ENCODE results near the gene ORMDL1.
"Not testable (repeated sequence)": the region's sequence is repeated elsewhere in the genome, so short reads cannot be mapped to it uniquely, and the experiment has no call there.

Gene ORMDL1

DNA sequence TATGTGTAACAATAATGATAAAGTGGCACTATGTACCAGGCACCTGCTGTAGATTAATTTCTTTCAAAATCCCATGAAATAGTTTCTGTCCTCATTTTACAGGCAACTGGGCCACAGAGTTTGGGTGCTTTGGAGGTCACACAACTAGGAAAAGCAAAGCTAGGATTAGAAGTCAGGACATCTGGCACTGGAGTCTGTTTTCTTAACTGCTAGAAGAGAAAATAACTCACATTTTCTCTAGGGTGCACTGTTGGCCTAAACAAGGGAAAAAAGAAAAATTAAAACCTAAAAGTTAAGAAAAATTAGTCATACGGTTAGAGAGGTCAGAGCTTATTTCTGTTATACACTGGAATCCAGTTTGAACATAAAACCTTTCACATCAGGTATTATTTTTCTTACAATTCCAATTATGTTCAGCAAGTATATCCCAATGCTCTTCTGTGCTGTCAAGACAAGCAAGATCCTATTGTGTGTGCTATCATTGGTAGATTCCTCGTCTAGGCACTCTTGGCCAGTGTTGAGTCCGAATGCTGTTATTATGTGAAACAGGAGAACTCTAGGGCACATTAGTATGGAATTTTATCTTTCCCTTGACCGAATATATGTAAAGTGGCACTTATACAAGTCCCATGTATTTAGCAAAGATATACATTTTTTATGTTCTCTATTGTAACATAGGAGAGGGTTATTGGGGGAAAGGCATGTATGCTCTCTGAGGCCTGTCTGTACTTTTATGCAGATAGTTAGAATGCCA is 20.1 kb downstream of the ORMDL1 start:
- H3K4me3 ChIP-seq (replicated peaks; ENCODE audit: low read depth, low read length): peak overlapping the region; percentile 66; the same call in 1 of the 2 replicates
- TF ChIP-seq, protein P1, sequence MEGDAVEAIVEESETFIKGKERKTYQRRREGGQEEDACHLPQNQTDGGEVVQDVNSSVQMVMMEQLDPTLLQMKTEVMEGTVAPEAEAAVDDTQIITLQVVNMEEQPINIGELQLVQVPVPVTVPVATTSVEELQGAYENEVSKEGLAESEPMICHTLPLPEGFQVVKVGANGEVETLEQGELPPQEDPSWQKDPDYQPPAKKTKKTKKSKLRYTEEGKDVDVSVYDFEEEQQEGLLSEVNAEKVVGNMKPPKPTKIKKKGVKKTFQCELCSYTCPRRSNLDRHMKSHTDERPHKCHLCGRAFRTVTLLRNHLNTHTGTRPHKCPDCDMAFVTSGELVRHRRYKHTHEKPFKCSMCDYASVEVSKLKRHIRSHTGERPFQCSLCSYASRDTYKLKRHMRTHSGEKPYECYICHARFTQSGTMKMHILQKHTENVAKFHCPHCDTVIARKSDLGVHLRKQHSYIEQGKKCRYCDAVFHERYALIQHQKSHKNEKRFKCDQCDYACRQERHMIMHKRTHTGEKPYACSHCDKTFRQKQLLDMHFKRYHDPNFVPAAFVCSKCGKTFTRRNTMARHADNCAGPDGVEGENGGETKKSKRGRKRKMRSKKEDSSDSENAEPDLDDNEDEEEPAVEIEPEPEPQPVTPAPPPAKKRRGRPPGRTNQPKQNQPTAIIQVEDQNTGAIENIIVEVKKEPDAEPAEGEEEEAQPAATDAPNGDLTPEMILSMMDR (IDR thresholded peaks at IDR 0.05; ENCODE audit: insufficient read depth, low read length, poor library complexity, severe bottlenecking): no peak
- no peak for DNase-seq (ENCODE audit: extremely low read depth, insufficient read length)
- H3K27me3 ChIP-seq (replicated peaks; ENCODE audit: control insufficient read depth, insufficient read depth, low read length): no peaks in the 10 kb centered on the region
- no peaks in the 10 kb centered on the region for H3K36me3 ChIP-seq (ENCODE audit: control insufficient read depth, insufficient read depth, low read length)

DNA sequence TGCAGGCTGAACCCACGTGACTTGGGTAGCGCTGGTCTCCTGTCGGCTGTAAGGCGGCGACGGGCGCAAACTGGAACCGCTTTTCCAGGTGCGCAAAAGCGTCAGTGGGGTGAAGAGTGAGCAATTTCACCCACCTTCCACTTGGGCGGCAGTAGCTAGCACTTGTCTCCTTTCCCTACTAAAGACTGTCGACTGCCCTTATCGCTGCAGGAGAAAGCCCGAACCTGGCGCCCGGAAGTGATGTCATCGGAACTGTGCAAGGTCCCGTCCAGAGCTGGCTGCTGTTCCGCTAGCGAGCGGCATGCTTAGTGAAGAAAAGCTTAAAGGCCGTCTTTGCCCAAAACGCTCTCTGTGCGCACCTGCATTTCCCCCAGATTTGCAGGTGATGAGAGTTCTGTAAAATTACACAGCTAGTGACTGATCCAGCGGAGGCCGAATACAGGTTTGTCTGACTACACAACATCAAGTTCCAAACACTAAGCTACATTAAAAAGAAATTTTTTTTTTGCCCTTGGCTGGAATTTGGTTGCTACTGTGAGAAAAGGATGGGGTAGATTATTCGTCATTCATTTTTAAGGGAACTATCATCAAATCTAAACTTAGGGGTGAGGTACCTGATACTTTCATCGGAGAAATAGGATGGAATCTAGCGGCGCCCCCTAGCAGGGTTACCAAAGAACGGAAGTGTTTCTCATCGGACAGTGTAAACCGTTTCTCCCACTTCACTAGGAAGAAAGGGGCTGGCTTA is 21.4 kb downstream of the ORMDL1 start, which contains the start of gene OSGEPL1:
Gene OSGEPL1 (minus strand): TSS at position 242 of the 748 bp plus-strand sequence. CDS start 1,152 bp downstream, outside the sequence.
- no peaks in the 10 kb centered on the region for H3K36me3 ChIP-seq (ENCODE audit: control insufficient read depth, insufficient read depth, low read length)
- H3K27me3 ChIP-seq (replicated peaks; ENCODE audit: control insufficient read depth, insufficient read depth, low read length): no peaks in the 10 kb centered on the region
- peak within 1 kb of the TSS; percentile 66 for H3K4me3 ChIP-seq (replicated peaks; ENCODE audit: low read depth, low read length)
- TF ChIP-seq, protein P1 (IDR thresholded peaks at IDR 0.05; ENCODE audit: insufficient read depth, low read length, poor library complexity, severe bottlenecking): peak; percentile 75
- DNase-seq (ENCODE audit: extremely low read depth, insufficient read length): peak; percentile 90

DNA sequence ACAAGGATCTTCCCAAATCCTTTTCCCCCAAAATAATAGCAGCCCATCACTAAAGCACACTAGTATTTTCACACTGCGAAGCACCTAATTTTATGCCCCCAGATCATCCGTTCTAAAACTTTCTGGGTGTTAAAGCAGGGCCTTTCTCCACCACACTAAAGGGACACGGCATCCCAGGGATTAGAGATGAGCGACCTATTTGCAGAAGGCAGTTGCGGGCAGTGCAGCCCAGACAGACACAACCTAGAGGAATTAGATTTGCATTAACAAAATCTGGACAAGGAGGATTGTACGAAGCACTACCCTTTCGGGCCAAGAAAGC is 21.9 kb downstream of the ORMDL1 start:
- TF ChIP-seq, protein P1 (IDR thresholded peaks at IDR 0.05; ENCODE audit: insufficient read depth, low read length, poor library complexity, severe bottlenecking): no peak
- Histone ChIP-seq H3K27me3 (replicated peaks; ENCODE audit: control insufficient read depth, insufficient read depth, low read length) (no peaks in the 10 kb centered on the region), H3K36me3 (ENCODE audit: control insufficient read depth, insufficient read depth, low read length) (no peaks in the 10 kb centered on the region), H3K4me3 (replicated peaks; ENCODE audit: low read depth, low read length) (peak overlapping the region; percentile 66)
- no peak for DNase-seq (ENCODE audit: extremely low read depth, insufficient read length)

DNA sequence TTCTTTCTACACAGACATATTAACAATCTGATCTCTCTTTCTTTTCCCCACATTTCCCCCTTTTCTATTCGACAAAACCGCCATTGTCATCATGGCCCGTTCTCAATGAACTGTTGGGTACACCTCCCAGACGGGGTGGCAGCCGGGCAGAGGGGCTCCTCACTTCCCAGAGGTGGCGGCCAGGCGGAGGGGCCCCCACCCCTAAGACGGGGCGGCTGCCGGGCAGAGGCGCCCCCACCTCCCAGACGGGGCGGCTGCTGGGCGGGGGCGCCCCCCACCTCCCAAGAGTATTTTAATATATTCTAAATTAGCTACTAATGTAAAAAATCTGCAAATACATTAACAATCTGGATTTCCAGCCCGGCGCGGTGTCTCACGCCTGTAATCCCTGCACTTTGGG is 24.0 kb downstream of the ORMDL1 start:
- not testable (repeated sequence) for H3K36me3 ChIP-seq (ENCODE audit: control insufficient read depth, insufficient read depth, low read length); H3K4me3 ChIP-seq (replicated peaks; ENCODE audit: low read depth, low read length); H3K27me3 ChIP-seq (replicated peaks; ENCODE audit: control insufficient read depth, insufficient read depth, low read length); DNase-seq (ENCODE audit: extremely low read depth, insufficient read length)

DNA sequence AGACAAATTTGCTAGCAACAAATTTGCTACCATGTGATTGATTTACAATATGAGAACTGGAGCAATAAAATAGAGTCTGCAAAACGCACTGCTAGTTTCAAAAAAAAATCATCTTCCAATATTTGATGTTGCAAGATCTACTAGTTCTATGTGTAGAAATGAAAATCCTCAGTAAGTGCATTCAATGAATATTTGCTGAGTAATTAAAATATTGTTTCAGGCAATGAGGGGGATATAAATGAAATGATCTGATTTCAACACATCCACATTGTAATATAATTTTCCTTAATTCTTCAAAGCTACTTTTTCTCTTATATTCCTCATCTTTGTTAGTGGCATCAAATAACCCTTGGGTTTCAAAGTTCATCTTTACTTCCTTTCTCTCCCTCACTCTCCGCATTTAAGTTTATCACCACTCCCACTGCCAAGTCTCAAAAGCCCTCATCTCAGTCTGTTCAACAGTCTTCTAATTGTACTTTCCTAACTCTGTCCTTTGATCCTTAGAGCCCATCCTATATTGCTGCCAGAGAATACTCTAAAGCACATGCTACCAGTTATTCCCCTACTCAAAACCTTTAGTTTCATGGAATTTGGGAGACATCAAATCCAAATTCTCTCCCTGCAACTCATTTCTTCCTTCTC is 27.7 kb downstream of the ORMDL1 start:
- H3K27me3 ChIP-seq (replicated peaks; ENCODE audit: control insufficient read depth, insufficient read depth, low read length): no peaks in the 10 kb centered on the region
- no peak for DNase-seq (ENCODE audit: extremely low read depth, insufficient read length)
- TF ChIP-seq, protein P1 (IDR thresholded peaks at IDR 0.05; ENCODE audit: insufficient read depth, low read length, poor library complexity, severe bottlenecking): no peak
- H3K4me3 ChIP-seq (replicated peaks; ENCODE audit: low read depth, low read length): no peak overlapping the region
- no peaks in the 10 kb centered on the region; the same call in 1 of the 2 replicates for H3K36me3 ChIP-seq (ENCODE audit: control insufficient read depth, insufficient read depth, low read length)
